KMS-11 (cell line): Measurements from ENCODE around the gene BCL2L13.

ENCODE experiments used
- H2AFZ ChIP-seq: fragments of 200-600 bp; sonication (generic); 2 replicates; pipeline ENCODE4 v1.6.1; 2016; ENCODE audit warnings: antibody characterized with exemption, mixed run types, low read depth
- H3K27ac ChIP-seq: fragments of 200-600 bp; sonication (generic); 2 replicates; pipeline ENCODE4 v1.6.1; 2016; ENCODE audit warnings: mild to moderate bottlenecking, mixed run types
- H3K27me3 ChIP-seq: fragments of 200-600 bp; sonication (generic); 2 replicates; pipeline ENCODE4 v1.6.1; 2017; ENCODE audit warnings: mild to moderate bottlenecking, low read depth, mixed run types, moderate library complexity; ENCODE audit not compliant: insufficient read depth
- H3K36me3 ChIP-seq: fragments of 200-600 bp; sonication (generic); 2 replicates; pipeline ENCODE4 v1.6.1; 2017; ENCODE audit warnings: mild to moderate bottlenecking, mixed run types; ENCODE audit not compliant: insufficient read depth
- H3K4me1 ChIP-seq: fragments of 200-600 bp; sonication (generic); 2 replicates; pipeline ENCODE4 v1.6.1; 2016; ENCODE audit warnings: mild to moderate bottlenecking, low read depth, mixed run types; ENCODE audit not compliant: poor library complexity, severe bottlenecking
- H3K4me2 ChIP-seq: fragments of 200-600 bp; sonication (generic); 2 replicates; pipeline ENCODE4 v1.7.0; 2016; ENCODE audit warnings: mild to moderate bottlenecking, mixed run types
- H3K4me3 ChIP-seq: fragments of 200-600 bp; sonication (generic); IDR thresholded peaks from 2 replicates; pipeline ENCODE4 v1.6.1; 2017; ENCODE audit warnings: low read depth, low read length, mixed read lengths; ENCODE audit not compliant: insufficient read depth
- H3K79me2 ChIP-seq: fragments of 200-600 bp; sonication (generic); 2 replicates; pipeline ENCODE4 v1.6.1; 2016; ENCODE audit warnings: low read depth, mixed run types; ENCODE audit not compliant: insufficient read depth
- H3K9ac ChIP-seq: fragments of 200-600 bp; sonication (generic); 2 replicates; pipeline ENCODE4 v1.6.1; 2016; ENCODE audit warnings: mild to moderate bottlenecking, mixed run types
- H4K20me1 ChIP-seq: fragments of 200-600 bp; sonication (generic); 2 replicates; pipeline ENCODE4 v1.6.1; 2016; ENCODE audit warnings: mild to moderate bottlenecking, mixed run types; ENCODE audit not compliant: insufficient read depth
- CTCF ChIP-seq: fragments of 200-600 bp; sonication (generic); conservative IDR thresholded peaks from 2 replicates; pipeline ENCODE4 v1.6.1; 2017; ENCODE audit warnings: low read depth, mild to moderate bottlenecking, antibody characterized with exemption, low read length, moderate library complexity, mixed read lengths

BCL2L13 gene

GRCh38 chr22:17746916-17747315 lies 108.4 kb downstream of the BCL2L13 start:
- Histone ChIP-seq H3K36me3 (no peaks in the 10 kb centered on the region), H3K27me3 (no peaks in the 10 kb centered on the region), H2AFZ (no peak overlapping the region), H3K4me1 (peaks cover 11% of the 10 kb centered on the region), H3K4me3 (no peak overlapping the region), H3K27ac (no peak overlapping the region), H3K79me2 (peaks cover 13% of the 10 kb centered on the region; the same call in 1 of the 2 replicates), H3K4me2 (no peak overlapping the region), H4K20me1 (no peaks in the 10 kb centered on the region), H3K9ac (no peak overlapping the region)
- no peak for TF ChIP-seq CTCF

GRCh38 chr22:17748555-17749353 lies 110.2 kb downstream of the BCL2L13 start:
- Histone ChIP-seq H4K20me1 (no peaks in the 10 kb centered on the region), H3K27ac (no peak overlapping the region), H3K9ac (no peak overlapping the region), H3K4me1 (no peaks in the 10 kb centered on the region), H3K36me3 (no peaks in the 10 kb centered on the region), H3K27me3 (no peaks in the 10 kb centered on the region), H3K79me2 (peaks cover 24% of the 10 kb centered on the region; the same call in 1 of the 2 replicates), H3K4me3 (no peak overlapping the region), H2AFZ (no peak overlapping the region), H3K4me2 (no peak overlapping the region)
- TF ChIP-seq CTCF, result no peak

- Histone ChIP-seq H3K79me2 (peaks cover 24% of the 10 kb centered on the region; the same call in 1 of the 2 replicates), H3K36me3 (no peaks in the 10 kb centered on the region), H3K4me3 (no peak overlapping the region), H3K27me3 (no peaks in the 10 kb centered on the region), H3K9ac (no peak overlapping the region), H3K4me1 (no peaks in the 10 kb centered on the region), H4K20me1 (no peaks in the 10 kb centered on the region), H2AFZ (no peak overlapping the region), H3K27ac (no peak overlapping the region), H3K4me2 (no peak overlapping the region)
- no peak for TF ChIP-seq CTCF
Measured at GRCh38 chr22:17749605-17750395, 111.2 kb downstream of the BCL2L13 start.

- TF ChIP-seq CTCF, result no peak
- no peak overlapping the region for H3K9ac ChIP-seq
- no peak overlapping the region for H3K4me3 ChIP-seq
- no peaks in the 10 kb centered on the region for H3K27me3 ChIP-seq
- H3K4me1 ChIP-seq, result no peaks in the 10 kb centered on the region
- H3K4me2 ChIP-seq, result no peak overlapping the region
- H3K36me3 ChIP-seq, result no peaks in the 10 kb centered on the region
- H3K27ac ChIP-seq, result no peak overlapping the region
- no peaks in the 10 kb centered on the region for H4K20me1 ChIP-seq
- peaks cover 25% of the 10 kb centered on the region; the same call in 1 of the 2 replicates for H3K79me2 ChIP-seq
- H2AFZ ChIP-seq, result no peak overlapping the region
Measured at GRCh38 chr22:17751596-17751995, 113.0 kb downstream of the BCL2L13 start.
